ENCODE data around the gene ST7.

Gene ST7

DNA sequence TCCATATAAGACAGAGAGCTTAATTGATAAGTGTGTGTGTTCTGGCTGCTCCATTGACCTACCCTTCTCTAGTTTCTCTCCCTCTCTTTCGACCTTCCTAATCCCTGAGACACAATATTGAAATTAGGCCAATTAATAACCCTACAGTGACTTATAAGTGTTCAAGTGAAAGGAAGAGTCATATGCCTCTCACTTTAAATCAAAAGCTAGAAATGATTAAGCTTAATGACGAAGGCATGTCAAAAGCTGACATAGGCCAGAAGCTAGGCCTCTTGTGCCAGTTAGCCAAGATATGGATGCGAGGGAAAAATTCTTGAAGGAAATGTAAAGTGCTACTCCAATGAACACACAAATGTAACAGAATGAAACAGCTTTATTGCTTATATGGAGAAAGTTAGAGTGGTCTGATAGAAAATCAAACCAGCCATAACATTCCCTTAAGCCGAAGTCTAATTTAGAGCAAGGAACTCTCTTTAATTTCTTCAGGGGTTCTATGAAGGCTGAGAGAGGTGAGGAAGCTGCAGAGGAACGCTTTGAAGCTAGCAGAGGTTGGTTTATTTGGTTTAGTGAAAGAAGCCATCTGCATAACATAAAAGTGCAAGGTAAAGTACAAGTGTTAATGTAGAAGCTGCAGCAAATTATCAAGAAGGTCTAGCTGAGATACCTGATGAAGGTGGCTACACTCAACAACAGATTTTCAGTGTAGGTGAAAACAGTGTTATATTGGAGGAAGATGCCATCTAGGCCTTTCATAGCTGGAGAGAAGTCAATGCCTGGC lies 53.8 kb downstream of the ST7 start:
- DNase-seq (ENCODE audit: low read depth in 2 of 2, low spot score in 1 of 2): no peak

DNA sequence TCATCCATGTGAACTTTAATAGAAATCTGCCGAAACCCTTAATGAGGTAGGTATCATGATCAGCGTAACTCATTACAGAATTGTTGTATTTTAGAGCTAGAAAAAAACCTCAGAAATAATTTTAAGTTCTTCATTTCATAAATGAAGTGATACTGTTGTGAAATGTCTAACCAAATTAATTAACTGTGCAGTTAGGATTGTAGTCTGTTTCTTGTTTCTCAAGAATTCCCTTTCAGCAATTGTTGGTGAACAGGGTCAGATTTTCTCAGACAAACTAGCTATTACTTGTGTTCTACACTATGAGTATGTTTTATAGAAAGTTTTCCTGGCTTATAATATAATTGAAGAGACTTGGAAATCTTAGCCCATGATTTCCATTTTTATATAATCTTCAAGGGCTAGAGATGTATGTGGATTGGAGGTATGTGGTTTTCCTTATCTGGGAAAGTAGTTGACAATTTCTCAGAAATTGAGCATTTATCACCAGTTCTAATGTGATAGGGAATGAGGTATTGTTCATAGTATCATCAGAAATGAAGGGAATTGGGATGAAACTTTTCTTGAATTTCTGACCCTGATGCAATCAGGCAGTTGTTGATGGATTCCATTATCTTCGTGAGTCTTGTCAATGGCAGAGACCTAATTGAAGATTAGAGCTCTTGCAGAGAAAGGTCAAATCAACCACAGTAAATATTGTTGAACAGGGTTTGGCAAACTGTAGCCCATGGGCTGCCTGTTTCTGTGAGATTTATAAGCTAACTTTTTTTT lies 55.0 kb downstream of the ST7 start:
- no peak for DNase-seq (ENCODE audit: low read depth in 2 of 2, low spot score in 1 of 2)

DNA sequence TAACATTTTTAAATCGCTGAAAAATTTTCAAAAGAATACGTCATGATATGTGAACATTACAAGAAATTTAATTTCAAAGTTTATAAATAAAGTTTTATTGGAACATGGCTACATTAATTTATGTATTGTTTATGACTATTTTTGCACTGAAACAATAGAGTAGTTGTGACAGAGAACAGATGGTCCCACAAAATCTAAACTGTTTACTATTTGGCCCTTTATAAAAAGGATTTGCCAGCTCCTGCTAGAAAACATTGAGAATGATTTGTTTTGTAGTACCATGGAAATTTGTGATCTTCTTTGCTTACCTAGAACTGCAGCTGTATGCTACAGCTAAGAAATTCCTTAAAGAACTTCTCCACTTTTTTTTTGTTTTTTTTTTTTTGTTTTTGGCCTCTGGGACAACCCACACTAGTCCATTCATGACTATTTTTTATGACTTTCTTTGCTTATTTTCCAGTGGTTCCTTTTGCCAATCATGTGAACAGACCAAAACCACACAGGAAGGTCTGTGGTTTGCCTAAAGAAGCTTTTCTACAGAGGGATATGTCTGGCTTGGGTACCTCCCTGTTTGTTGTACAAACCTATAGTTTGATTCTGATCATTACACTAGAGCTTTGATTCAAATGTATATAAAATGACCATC lies 55.7 kb downstream of the ST7 start:
- no peak for DNase-seq (ENCODE audit: low read depth in 2 of 2, low spot score in 1 of 2)

DNA sequence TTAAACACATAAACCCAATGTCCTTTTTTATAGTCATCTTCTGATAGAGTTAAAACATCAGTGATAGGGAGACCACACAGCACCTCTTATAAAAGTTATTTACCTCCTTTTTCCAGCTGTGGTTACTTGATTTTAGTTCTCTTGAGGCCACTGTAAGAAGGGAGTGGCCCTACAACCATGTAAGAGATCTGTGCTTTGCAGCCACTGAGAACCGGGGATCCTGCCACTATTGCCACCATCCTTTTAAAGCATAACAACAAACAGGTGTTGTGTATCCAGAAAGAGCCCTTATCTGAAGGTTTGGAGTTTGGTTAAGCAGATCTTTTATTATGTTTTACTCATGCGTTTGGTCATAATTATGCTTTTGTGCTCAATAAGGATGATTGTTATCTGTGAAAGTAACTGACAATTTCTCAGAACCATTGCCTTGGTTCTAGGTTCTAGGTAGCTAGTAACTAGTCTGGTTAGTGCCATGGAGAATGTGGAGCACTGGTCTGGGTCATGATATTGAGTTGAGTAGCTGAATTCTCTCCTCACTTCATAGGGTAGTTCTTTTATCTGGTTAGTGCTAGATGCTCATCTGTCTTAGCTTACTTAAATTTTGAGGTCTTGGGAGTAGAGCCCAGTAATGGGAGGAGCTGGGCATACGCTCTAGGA lies 56.5 kb downstream of the ST7 start:
- DNase-seq (ENCODE audit: low read depth in 2 of 2, low spot score in 1 of 2): no peak

DNA sequence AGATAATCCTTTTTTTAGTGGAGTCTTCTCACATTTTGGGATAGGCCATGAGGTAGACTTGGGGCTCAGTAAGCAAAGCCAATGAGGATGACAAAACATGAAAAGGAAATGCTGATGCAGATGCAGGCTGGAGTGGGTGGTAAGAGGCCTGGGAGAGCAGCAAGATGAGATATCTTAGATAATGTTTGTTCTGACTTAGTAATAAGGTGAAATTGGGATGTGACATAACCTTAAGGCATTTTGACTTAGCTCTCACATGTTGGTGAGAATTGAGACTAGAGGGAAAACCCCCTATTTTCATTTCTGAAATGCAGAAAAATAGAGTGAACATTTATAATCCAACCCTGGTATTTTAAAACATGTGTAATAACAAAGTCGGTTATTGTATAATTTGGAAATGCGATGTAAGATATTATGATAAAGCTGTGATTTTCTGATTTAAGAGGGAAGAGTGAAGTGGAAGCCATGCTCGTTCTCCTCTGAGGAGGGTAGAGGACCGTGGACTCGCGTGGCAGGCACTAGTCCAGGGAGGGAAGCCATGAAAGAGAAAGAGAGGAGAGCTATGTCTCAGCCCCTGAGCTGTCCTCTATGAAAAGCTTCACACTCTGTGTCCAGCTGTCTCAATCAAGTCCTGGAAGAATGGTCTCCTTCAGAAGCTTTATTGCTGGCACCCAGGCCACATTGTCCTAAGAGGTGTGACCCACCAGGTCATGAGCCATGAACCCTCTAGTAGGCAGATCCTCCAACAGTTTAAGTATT lies 57.3 kb downstream of the ST7 start:
- DNase-seq (ENCODE audit: low read depth in 2 of 2, low spot score in 1 of 2): no peak

DNA sequence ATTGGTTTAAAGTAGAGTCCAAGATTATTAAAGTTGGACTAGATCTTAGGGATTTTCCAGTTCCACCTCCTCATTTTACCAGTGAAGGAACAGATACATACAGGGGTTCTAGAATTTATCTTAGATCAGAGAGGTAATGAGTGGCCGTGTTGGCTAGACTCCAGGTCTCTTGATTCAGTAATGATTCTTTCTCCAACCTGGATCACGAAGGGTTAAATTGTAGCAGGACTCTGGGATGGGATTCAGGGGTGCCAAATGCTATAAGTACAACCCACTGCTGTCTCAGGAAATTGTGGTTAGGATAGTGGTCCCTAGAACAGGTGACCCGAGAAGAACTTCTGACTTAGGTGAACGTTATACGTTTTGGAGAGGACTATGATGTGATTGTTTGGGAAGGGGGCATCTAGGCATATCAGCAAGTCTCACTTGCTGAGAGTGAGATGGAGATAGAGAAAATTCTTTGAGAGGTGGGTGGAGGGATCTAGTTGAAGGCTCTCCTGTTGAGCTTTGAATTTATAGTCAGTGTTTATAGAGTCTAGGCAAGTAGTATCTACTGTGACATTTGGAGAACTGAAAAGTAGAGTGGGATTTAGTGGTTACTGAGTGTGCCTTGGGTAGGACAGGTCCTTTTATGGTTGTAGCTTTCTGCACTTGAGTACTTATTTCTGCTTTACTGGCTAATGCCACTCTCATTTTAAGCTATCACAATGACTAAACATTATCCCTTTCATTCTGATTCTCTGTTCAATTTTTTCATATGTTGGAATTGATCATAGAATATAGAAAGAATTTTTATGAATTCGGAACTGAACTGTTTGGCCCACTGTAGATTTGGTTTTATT lies 58.3 kb downstream of the ST7 start:
- DNase-seq (ENCODE audit: low read depth in 2 of 2, low spot score in 1 of 2): no peak

DNA sequence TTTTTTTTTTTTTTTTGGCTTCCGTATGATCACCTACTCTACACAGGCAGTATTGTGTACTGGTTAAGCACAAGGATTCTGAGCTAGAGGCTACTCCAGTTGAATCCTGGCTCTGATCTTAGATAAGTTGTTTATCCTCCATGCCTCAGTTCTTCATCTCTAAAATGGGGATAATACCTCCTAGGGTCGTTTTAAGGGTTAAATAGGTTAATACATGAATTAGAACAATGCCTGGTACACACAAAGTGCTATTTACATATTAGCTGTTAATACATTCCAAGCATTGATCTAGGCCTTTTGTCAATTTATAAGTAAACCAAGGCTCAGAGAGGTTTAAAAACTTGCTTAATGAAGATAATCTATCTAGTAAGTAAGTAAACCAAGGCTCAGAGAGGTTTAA lies 59.0 kb downstream of the ST7 start:
- no peak for DNase-seq (ENCODE audit: low read depth in 2 of 2, low spot score in 1 of 2)

DNA sequence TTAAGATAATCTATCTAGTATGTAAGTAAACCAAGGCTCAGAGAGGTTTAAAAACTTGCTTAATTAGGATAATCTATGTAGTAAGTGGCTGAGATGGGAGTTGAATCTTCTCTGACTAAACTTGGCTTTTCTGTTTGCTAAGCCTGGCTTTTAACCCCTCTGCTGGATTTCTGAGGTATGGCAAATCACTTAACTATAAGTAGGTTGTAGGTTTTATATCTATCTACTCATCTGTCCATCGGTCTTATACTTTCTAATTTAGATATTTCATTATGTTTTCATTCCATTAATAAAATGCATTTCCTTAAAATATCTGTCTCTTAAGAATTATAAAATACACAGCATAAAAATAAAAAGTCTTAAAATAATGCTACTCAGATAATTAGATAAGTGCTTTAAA lies 59.4 kb downstream of the ST7 start:
- DNase-seq (ENCODE audit: low read depth in 2 of 2, low spot score in 1 of 2): no peak

DNA sequence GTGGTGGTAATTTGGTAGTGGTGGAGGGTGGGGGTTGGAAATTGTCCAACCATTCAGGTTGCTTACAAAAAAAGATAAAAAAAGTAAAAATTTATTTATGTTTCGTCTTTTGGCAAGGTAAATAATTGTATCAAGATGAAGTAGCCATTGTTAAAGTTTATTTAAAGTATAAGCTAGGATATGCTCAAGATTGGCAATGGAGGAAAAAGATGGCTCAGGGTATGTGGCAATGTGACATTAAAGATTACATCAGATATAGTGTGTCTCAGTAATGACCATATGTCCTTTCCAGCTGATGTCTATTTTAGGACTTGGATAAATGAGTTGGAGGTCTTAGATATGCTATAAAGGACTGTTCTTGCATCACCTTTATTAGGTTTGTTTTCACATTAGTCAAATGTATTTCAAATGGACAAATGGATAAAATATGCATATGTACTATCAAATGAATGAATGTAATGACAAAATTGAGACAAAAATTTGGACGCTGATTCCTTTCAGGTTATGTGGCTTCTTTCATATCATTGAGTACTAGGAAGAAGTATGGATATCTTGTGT lies 60.9 kb downstream of the ST7 start:
- DNase-seq (ENCODE audit: low read depth in 2 of 2, low spot score in 1 of 2): no peak

DNA sequence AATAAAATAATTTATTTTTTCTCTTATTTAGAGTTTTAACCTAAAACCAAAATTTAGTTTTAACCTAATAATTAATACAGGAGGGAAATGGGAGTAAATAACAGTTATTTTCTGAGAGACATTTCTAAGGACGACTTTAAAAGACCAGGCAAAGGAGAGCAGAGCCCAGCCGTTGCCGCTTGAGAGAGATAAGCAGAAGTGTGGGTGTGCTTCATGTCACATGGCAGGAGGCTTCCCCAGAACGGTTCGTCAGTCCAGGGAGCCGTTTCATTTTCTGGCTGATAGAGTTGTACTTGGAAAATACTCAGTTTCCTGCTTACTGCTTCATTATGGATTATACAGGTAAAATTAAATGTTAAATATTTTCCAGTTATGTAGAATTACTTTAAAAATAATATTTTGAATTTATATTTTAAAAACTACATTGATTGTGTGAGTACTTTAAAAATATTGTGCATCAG lies 61.4 kb downstream of the ST7 start:
- DNase-seq (ENCODE audit: low read depth in 2 of 2, low spot score in 1 of 2): no peak

DNA sequence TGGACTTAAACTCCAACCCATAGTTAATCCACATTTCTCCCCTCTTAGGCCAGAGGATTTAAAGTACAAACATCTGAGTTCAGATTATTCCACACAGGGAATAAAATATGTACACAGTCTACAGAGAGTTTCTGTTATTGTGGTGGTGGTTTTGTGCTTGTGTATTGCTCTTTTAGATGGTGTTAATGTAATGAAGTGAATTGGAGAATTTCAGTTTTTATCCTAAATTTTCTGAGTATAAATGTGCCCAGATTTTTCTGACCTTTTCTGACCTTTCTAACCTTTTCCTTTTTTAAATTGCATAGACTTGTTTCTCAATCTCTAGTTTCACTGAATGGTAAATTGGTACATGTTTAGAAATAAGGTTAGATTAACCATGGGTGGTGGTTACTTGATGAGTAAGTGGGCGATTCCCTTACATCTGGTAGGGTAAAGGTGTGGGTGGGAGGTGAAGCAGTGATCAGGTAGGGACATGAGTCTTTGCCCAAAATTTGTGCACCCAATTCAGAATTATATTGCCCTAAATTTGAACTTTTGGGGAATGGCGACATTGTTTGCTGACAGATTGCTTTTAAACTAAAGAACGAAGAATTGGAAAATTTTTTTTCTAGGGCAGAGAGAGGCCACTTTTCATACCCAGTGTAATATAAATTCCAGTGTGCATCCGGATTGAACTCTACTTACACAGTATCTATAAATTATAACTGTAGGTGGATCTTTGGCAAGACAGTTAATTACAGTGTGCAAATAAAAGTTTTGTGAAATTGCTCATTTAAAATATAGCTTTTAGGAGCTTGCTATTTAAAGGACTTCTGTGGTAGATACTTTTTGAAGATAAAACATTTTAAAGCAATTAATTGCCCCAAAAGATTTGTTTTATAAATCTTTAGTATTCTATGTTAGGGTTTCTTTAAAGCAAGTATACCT lies 62.2 kb downstream of the ST7 start:
- no peak for DNase-seq (ENCODE audit: low read depth in 2 of 2, low spot score in 1 of 2)

DNA sequence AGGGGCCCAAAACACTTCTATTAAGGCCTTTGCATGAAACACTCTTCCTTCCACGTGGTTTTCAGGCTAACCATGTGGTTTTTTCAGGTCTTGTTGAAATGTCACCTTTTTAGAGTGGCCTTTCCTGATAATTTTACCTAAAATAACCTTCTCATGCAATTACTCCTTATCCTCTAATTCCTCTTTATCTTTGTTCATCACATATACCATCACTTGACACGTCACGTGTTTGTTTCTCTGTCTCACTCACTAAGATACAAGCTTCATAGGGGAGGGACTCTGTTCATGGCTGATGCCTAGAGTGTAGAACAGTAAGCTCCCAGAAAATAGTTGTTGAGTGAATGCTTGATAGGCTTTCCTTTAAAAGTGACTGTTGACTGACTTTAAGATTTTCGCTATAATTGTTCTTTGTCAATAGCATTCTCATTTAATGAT lies 63.7 kb downstream of the ST7 start:
- DNase-seq (ENCODE audit: low read depth in 2 of 2, low spot score in 1 of 2): no peak

DNA sequence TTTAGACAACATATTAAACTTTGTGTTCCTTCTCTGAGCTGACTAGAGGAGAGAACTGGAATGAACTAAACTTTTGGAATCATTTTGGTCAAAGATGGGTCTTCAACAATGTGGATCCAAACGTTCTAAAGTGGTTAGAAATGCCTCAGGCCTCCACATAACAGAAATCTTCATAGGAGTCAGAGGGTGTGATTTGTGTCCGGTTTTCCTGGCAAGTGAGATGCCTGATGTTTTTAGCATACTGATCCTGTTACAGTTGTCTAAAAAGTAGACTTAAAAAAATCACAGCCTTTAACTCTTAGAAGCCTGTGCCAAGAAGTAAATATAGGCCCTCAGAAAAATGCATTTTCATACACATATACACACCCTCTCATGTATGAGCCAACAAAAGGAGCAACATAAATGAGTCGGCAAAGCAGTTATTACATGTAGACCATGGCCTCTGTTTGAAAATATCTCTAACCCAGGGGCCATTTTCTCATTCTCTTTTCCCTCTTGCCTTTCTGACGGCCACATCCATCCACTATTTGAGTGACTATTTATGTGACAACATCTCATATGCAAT lies 64.5 kb downstream of the ST7 start:
- no peak for DNase-seq (ENCODE audit: low read depth in 2 of 2, low spot score in 1 of 2)

DNA sequence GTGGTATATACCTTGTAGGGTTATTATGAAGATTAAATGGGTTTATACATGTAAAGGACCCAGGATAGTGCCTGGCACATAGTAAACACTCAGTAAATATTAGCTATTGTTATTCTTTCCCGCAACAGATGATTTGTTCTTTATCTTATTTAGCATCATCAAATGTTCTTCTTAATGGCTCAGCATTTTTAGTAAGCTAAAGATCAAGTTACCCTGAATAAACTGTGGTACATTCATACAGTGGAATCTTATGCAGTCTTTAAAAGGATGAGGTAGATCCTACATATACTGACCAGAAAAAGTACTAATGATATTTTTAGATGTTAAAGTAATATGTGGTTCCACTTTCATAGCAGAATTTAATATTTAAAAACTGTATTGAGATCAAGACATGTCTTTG lies 65.4 kb downstream of the ST7 start:
- no peak for DNase-seq (ENCODE audit: low read depth in 2 of 2, low spot score in 1 of 2)

DNA sequence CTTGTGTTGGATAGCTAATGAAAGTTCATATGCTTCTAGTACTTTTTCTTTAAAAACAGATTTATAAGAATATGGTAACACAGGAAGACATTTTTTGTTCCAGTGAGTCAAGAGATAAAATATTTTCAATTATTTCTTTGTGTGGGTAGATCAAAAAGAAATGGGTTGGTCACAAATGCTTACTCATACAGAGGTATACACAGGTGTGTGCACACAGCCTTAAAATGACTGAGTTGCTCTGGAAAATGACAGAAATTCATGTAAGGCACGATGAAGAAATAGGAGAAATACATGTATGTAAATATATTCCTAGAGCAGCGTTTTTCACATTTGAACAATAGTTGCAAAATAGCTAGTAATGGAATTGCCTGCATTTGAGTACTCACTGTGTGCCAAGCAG lies 66.0 kb downstream of the ST7 start:
- no peak for DNase-seq (ENCODE audit: low read depth in 2 of 2, low spot score in 1 of 2)

DNA sequence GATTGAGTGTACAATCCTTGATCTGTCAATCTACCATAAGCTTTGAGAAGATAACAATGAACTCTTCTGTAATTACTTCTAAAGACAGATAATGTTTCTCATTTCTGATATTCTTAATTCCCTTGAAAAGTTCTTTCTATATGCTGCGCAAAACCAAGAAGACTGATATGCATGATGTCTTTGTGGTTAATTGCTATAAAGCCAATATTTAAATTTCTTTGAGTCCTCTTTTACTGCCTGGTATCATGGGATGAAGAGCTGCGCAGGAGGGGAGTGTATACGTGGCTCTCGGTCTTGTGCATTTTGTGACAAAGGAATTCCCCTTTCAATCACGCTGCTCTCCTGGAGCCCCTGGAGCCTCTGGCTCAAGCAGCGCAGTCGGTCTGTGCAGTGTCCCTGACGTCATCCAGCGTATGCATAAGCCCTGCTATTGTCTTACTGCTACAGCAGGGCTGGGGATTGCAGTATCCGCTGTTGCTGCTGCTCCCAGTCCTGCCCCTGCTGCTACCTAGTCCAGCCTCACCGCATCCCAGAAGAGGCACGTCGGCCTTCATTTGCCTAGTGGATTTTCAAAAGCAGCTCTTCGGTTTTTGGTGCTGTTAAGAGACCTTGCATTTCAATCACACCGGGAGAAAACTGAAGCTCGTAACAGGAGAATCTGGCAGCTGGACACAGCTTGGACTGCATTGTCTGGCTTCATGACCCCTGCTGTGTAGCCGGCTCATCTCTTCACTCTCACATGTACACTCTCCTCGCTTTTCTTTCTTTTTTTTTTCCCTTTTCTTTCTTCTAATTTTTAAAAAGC lies 66.7 kb downstream of the ST7 start:
- DNase-seq (ENCODE audit: low read depth in 2 of 2, low spot score in 1 of 2): no peak

DNA sequence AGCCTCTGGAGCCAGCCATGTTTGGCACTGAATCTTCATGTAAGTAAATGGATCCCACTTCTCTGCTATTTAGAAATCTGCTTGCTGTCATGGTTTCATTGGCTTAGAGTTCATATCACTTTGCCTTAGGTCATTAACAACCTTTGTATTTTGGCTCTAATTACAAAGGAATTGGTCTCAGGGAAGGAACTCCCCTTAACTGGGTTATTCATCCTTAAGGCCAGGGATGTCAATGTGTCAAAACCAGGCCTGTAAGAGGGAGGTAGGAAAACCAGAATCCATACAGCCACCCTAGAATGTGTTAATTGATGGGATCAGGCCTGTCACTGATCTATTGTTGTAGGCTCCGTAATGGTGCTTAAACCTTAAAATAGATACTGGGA lies 67.3 kb downstream of the ST7 start:
- DNase-seq (ENCODE audit: low read depth in 2 of 2, low spot score in 1 of 2): no peak

Data from stimulated activated CD8-positive, alpha-beta memory T cell treated with anti-CD3 and anti-CD28 coated beads, Interleukin-4, amount 100 ng/mL, for 1 hour (primary cell).